Neural progenitor cell (in vitro differentiated cells): ENCODE data around the gene ANKFY1. TPM values are rescaled to one million over a fixed set of nuclear protein-coding genes. Genes with fewer than 3 reads are reported as not detected.

Experiments
- DNase-seq: peaks from one replicate; pipeline ENCODE4 v3.0.0-alpha.2; 2016; ENCODE audit warnings: low spot score
- H2AFZ ChIP-seq: fragments of 200-600 bp; sonication (generic); replicated peaks from 2 replicates; pipeline ENCODE4 v1.6.1; 2016; ENCODE audit warnings: antibody characterized with exemption
- H3F3A ChIP-seq: fragments of 200-600 bp; sonication (generic); 2 replicates; pipeline ENCODE4 v1.6.1; 2016; ENCODE audit warnings: antibody characterized with exemption, low read depth
- H3K27ac ChIP-seq: fragments of 200-600 bp; sonication (generic); 2 replicates; pipeline ENCODE4 v1.5.1; 2016; ENCODE audit warnings: mild to moderate bottlenecking
- H3K27me3 ChIP-seq: fragments of 200-600 bp; sonication (generic); 2 replicates; pipeline ENCODE4 v1.6.1; 2016; ENCODE audit warnings: mild to moderate bottlenecking, moderate library complexity
- H3K36me3 ChIP-seq: fragments of 200-600 bp; sonication (generic); 2 replicates; pipeline ENCODE4 v1.5.1; 2016
- H3K4me1 ChIP-seq: fragments of 200-600 bp; sonication (generic); 2 replicates; pipeline ENCODE4 v1.6.1; 2016; ENCODE audit warnings: mixed run types
- H3K4me2 ChIP-seq: fragments of 200-600 bp; sonication (generic); 2 replicates; pipeline ENCODE4 v1.6.1; 2016
- H3K4me3 ChIP-seq: fragments of 200-600 bp; sonication (generic); 2 replicates; pipeline ENCODE4 v1.5.1; 2016
- H3K79me2 ChIP-seq: fragments of 200-600 bp; sonication (generic); 2 replicates; pipeline ENCODE4 v1.6.1; 2016; ENCODE audit warnings: low read depth
- H3K9ac ChIP-seq: fragments of 200-600 bp; sonication (generic); 2 replicates; pipeline ENCODE4 v1.6.1; 2016
- H3K9me3 ChIP-seq: fragments of 200-600 bp; sonication (generic); 2 replicates; pipeline ENCODE4 v1.5.1; 2016; ENCODE audit warnings: low read depth
- H4K20me1 ChIP-seq: fragments of 200-600 bp; sonication (generic); 2 replicates; pipeline ENCODE4 v1.6.1; 2016; ENCODE audit warnings: low read depth
- H3K27ac Mint-ChIP-seq: 3 replicates; pipeline ENCODE4 v1.8.0; 2021; ENCODE audit warnings: mixed read lengths
- H3K27me3 Mint-ChIP-seq: 2 replicates; pipeline ENCODE4 v1.8.0; 2022; ENCODE audit warnings: low read depth, mild to moderate bottlenecking, inconsistent platforms, moderate library complexity, mixed read lengths; ENCODE audit not compliant: insufficient read depth
- H3K36me3 Mint-ChIP-seq: 3 replicates; pipeline ENCODE4 v1.8.0; 2021; ENCODE audit warnings: mixed read lengths
- H3K4me1 Mint-ChIP-seq: 3 replicates; pipeline ENCODE4 v1.8.0; 2021; ENCODE audit warnings: mixed read lengths
- H3K4me3 Mint-ChIP-seq: 3 replicates; pipeline ENCODE4 v1.8.0; 2021; ENCODE audit warnings: mild to moderate bottlenecking, moderate library complexity, mixed read lengths
- H3K9me3 Mint-ChIP-seq: 3 replicates; pipeline ENCODE4 v1.8.0; 2020; ENCODE audit warnings: mixed read lengths
- EZH2 ChIP-seq: fragments of 200-600 bp; sonication (generic); IDR thresholded peaks from 2 replicates; pipeline ENCODE4 v1.6.1; 2017; ENCODE audit warnings: antibody characterized with exemption, mild to moderate bottlenecking, moderate library complexity
- EZH2phosphoT487 ChIP-seq: fragments of 200-600 bp; sonication (generic); IDR thresholded peaks from 2 replicates; pipeline ENCODE4 v1.6.1; 2017; ENCODE audit warnings: antibody characterized with exemption
- total RNA-seq: library from RNA; depleted of rRNA; stranded (reverse); fragments of >200 nt; gene quantifications from 2 replicates; pipeline ENCODE4 v1.2.3, GENCODE V29; 2015; ENCODE audit warnings: low replicate concordance
- TF ChIP-seq, protein P1 (sequence below): fragments of 200-600 bp; sonication (generic); IDR thresholded peaks from 2 replicates; pipeline ENCODE4 v1.5.1; 2017; ENCODE audit warnings: antibody characterized with exemption, mild to moderate bottlenecking

Gene ANKFY1
- total RNA-seq, 1 donor from 2014 or later, result 39.8 TPM

DNA sequence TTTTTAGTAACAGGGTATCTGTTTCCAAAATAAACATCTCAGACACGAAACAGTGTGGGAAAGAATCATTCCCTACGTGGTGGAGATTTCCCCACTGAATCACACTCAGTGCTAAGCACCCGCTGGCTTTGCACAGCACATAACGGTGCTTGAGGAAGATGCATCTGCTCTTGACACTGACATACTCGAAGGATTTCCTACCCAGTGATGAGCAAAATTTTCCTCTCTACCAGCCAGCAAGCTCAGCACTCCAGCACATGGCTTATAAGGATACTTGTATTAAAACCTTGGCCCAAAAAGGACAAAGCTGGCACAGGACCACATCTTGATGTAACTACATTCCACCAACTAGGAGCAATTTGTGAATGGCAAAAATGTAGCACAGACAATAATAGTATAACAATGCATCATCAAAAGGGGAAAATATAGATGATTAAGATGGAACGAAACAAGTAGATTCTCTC lies 59.0 kb downstream of the ANKFY1 start:
- Mint-ChIP-seq H3K36me3 (peaks cover 22% of the 10 kb centered on the region), H3K4me1 (no peaks in the 10 kb centered on the region), H3K27ac (no peak overlapping the region), H3K9me3 (no peaks in the 10 kb centered on the region), H3K4me3 (no peak overlapping the region), H3K27me3 (no peaks in the 10 kb centered on the region)
- no peak overlapping the region for H3K4me2 ChIP-seq
- TF ChIP-seq, protein P1, sequence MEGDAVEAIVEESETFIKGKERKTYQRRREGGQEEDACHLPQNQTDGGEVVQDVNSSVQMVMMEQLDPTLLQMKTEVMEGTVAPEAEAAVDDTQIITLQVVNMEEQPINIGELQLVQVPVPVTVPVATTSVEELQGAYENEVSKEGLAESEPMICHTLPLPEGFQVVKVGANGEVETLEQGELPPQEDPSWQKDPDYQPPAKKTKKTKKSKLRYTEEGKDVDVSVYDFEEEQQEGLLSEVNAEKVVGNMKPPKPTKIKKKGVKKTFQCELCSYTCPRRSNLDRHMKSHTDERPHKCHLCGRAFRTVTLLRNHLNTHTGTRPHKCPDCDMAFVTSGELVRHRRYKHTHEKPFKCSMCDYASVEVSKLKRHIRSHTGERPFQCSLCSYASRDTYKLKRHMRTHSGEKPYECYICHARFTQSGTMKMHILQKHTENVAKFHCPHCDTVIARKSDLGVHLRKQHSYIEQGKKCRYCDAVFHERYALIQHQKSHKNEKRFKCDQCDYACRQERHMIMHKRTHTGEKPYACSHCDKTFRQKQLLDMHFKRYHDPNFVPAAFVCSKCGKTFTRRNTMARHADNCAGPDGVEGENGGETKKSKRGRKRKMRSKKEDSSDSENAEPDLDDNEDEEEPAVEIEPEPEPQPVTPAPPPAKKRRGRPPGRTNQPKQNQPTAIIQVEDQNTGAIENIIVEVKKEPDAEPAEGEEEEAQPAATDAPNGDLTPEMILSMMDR, result no peak
- no peak for TF ChIP-seq EZH2
- no peak for TF ChIP-seq EZH2phosphoT487
- no peaks in the 10 kb centered on the region for H3K27me3 ChIP-seq
- no peak overlapping the region for H3K4me3 ChIP-seq
- no peaks in the 10 kb centered on the region for H3K79me2 ChIP-seq
- H3K36me3 ChIP-seq, result peaks cover 7% of the 10 kb centered on the region
- no peaks in the 10 kb centered on the region for H4K20me1 ChIP-seq
- H3K9me3 ChIP-seq, result no peaks in the 10 kb centered on the region
- no peak overlapping the region for H2AFZ ChIP-seq
- DNase-seq, result no peak
- no peaks in the 10 kb centered on the region for H3K4me1 ChIP-seq
- no peak overlapping the region for H3K27ac ChIP-seq
- H3F3A ChIP-seq, result peaks cover 12% of the 10 kb centered on the region
- no peak overlapping the region for H3K9ac ChIP-seq

DNA sequence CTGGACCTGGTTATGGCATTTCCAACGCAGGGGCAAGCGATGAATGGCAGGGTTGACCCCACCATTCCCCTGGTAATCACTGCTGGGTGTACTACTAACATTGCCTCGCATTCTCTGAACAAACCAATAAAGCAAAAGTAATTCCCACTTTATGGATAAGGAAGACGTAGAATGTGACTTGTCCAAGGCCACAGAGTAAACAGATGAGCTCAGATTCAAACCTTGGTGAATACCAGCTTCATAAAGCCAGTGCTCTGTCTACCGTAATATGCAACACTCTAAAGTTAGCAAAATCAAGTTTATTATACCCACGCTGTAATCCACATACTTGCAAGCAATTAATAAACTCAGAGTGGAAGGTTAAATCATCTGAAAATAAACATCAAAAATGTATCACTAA lies 59.6 kb downstream of the ANKFY1 start:
- peaks cover 12% of the 10 kb centered on the region for H3F3A ChIP-seq
- peaks cover 7% of the 10 kb centered on the region for H3K36me3 ChIP-seq
- H3K4me1 ChIP-seq, result no peaks in the 10 kb centered on the region
- no peak overlapping the region for H3K27ac ChIP-seq
- no peak for DNase-seq
- no peaks in the 10 kb centered on the region for H3K79me2 ChIP-seq
- no peaks in the 10 kb centered on the region for H3K4me1 Mint-ChIP-seq
- H3K4me3 ChIP-seq, result no peak overlapping the region
- H3K9me3 ChIP-seq, result no peaks in the 10 kb centered on the region
- no peaks in the 10 kb centered on the region for H3K9me3 Mint-ChIP-seq
- peaks cover 18% of the 10 kb centered on the region for H3K36me3 Mint-ChIP-seq
- no peak overlapping the region for H3K4me3 Mint-ChIP-seq
- no peak overlapping the region for H3K4me2 ChIP-seq
- no peaks in the 10 kb centered on the region for H3K27me3 Mint-ChIP-seq
- H2AFZ ChIP-seq, result no peak overlapping the region
- no peak overlapping the region for H3K27ac Mint-ChIP-seq
- no peaks in the 10 kb centered on the region for H3K27me3 ChIP-seq
- H3K9ac ChIP-seq, result no peak overlapping the region
- H4K20me1 ChIP-seq, result no peaks in the 10 kb centered on the region
- no peak for TF ChIP-seq EZH2phosphoT487
- TF ChIP-seq, protein P1, result no peak
- TF ChIP-seq EZH2, result no peak

DNA sequence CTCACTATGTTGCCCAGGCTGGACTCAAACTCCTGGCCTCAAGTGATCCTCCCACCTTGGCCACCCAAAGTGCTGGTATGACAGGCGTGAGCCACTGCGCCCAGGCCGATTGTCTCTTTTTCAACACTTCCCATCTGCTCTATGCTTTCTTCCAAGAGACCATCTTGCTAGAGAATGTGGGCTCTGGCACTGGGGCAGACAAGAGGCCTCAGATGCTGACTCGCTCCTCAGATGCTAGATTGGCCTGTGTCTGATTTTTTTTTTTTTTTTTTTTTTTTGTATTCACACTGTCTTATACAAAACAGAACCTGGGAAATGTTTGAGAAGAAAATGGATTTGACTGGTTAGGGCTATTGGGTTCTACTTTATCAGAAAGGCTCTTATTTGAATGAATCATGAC lies 62.6 kb downstream of the ANKFY1 start:
- Histone ChIP-seq H3K27me3 (no peaks in the 10 kb centered on the region), H2AFZ (no peak overlapping the region), H3K4me2 (no peak overlapping the region), H3F3A (peaks cover 15% of the 10 kb centered on the region), H3K4me1 (no peaks in the 10 kb centered on the region), H3K79me2 (no peaks in the 10 kb centered on the region), H3K27ac (no peak overlapping the region), H3K9ac (no peak overlapping the region), H3K9me3 (no peaks in the 10 kb centered on the region), H4K20me1 (no peaks in the 10 kb centered on the region), H3K4me3 (no peak overlapping the region), H3K36me3 (peaks cover 4% of the 10 kb centered on the region)
- no peak for DNase-seq
- TF ChIP-seq EZH2phosphoT487 (no peak), EZH2 (no peak)
- TF ChIP-seq, protein P1, result no peak
- Mint-ChIP-seq H3K27me3 (no peaks in the 10 kb centered on the region), H3K4me1 (no peaks in the 10 kb centered on the region), H3K4me3 (no peak overlapping the region), H3K27ac (no peak overlapping the region), H3K9me3 (no peaks in the 10 kb centered on the region), H3K36me3 (peaks cover 14% of the 10 kb centered on the region)
